Measurements from ENCODE around the gene TIGD1. TPM values are rescaled to one million over a fixed set of nuclear protein-coding genes. Genes with fewer than 3 reads are reported as not detected.
A peak's percentile ranks its signal among the peaks of the same experiment; 100 is the strongest.

TIGD1 gene
- total and polyA plus RNA-seq, 2 experiments from 2014 or later, result 7.6 to 9.3 TPM

- Histone ChIP-seq H3K4me1 (ENCODE audit: insufficient read depth) (peaks cover 21% of the 10 kb centered on the region; the same call in 1 of the 2 replicates), H3K9me2 (ENCODE audit: insufficient read depth) (no peaks in the 10 kb centered on the region), H2AFZ (peak overlapping the region; percentile 90), H4K20me1 (replicated peaks; ENCODE audit: insufficient read depth) (no peaks in the 10 kb centered on the region), H3K36me3 (ENCODE audit: insufficient read depth) (no peaks in the 10 kb centered on the region), H3K27me3 (ENCODE audit: insufficient read depth) (peaks cover 46% of the 10 kb centered on the region), H3K4me3 (peak overlapping the region; percentile 72), H3F3A (replicated peaks; ENCODE audit: low read depth) (no peaks in the 10 kb centered on the region; the same call in 1 of the 2 replicates), H3K27ac (ENCODE audit: low read depth) (no peak overlapping the region), H3K4me2 (peak overlapping the region; percentile 93), H3K79me2 (replicated peaks; ENCODE audit: insufficient read depth) (no peaks in the 10 kb centered on the region)
- ATAC-seq, result no peak
- peak overlapping the region; percentile 81 for H3K4me3 Mint-ChIP-seq
- DNase-seq (ENCODE audit: low spot score), result no peak
- no peaks in the 10 kb centered on the region for H3K9me3 Mint-ChIP-seq
- peaks cover 66% of the 10 kb centered on the region for H3K27me3 Mint-ChIP-seq (ENCODE audit: insufficient read depth, low read depth, poor library complexity)
- no peaks in the 10 kb centered on the region for H3K36me3 Mint-ChIP-seq (ENCODE audit: low read depth)
- H3K4me1 Mint-ChIP-seq, result peaks cover 30% of the 10 kb centered on the region
- H3K27ac Mint-ChIP-seq, result no peak overlapping the region
- TF ChIP-seq ZNF331 (CRISPR knock-in tag; IDR thresholded peaks at IDR 0.05; ENCODE audit: low read depth), result no peak
- no peak for TF ChIP-seq STAT1 (IDR thresholded peaks at IDR 0.05; ENCODE audit: unreplicated experiment)
- TF ChIP-seq EZH2 (IDR thresholded peaks at IDR 0.05; ENCODE audit: low read depth, unreplicated experiment), result peak; percentile 54
- TF ChIP-seq ZNF114 (CRISPR knock-in tag; IDR thresholded peaks at IDR 0.05), result no peak
- TF ChIP-seq ETS1 (IDR thresholded peaks at IDR 0.05), result no peak
- no peak for TF ChIP-seq JUNB (IDR thresholded peaks at IDR 0.05; ENCODE audit: unreplicated experiment)
- no peak for TF ChIP-seq POLR2AphosphoS5 (IDR thresholded peaks at IDR 0.05; ENCODE audit: low read depth)
- TF ChIP-seq CTCF (conservative IDR thresholded peaks at IDR 0.05; ENCODE audit: low read depth in 2 of 2), result no peak
Measured at GRCh38 chr2:232503809-232504323, 46.5 kb downstream of the TIGD1 start.

- Histone ChIP-seq H3F3A (replicated peaks; ENCODE audit: low read depth) (no peaks in the 10 kb centered on the region; the same call in 1 of the 2 replicates), H3K27me3 (ENCODE audit: insufficient read depth) (peaks cover 46% of the 10 kb centered on the region), H3K27ac (ENCODE audit: low read depth) (no peak overlapping the region), H3K9me2 (ENCODE audit: insufficient read depth) (no peaks in the 10 kb centered on the region), H2AFZ (peak overlapping the region; percentile 90), H3K4me3 (peak overlapping the region; percentile 72), H3K4me2 (peak overlapping the region; percentile 93), H3K4me1 (ENCODE audit: insufficient read depth) (peaks cover 21% of the 10 kb centered on the region; the same call in 1 of the 2 replicates), H3K79me2 (replicated peaks; ENCODE audit: insufficient read depth) (no peaks in the 10 kb centered on the region), H4K20me1 (replicated peaks; ENCODE audit: insufficient read depth) (no peaks in the 10 kb centered on the region), H3K36me3 (ENCODE audit: insufficient read depth) (no peaks in the 10 kb centered on the region)
- peak; percentile 65 for DNase-seq (ENCODE audit: low spot score)
- TF ChIP-seq EZH2phosphoT487 (IDR thresholded peaks at IDR 0.05; ENCODE audit: unreplicated experiment), result peak; percentile 36
- no peak for TF ChIP-seq CTCF (conservative IDR thresholded peaks at IDR 0.05; ENCODE audit: low read depth in 2 of 2)
- TF ChIP-seq POLR2AphosphoS5 (IDR thresholded peaks at IDR 0.05; ENCODE audit: low read depth), result 0 out of 2 replicates have a peak, but pooled peaks have one; percentile 19
- TF ChIP-seq ETS1 (IDR thresholded peaks at IDR 0.05), result no peak
- peak; percentile 7 for TF ChIP-seq EZH2 (IDR thresholded peaks at IDR 0.05; ENCODE audit: low read depth, unreplicated experiment)
- TF ChIP-seq JUNB (IDR thresholded peaks at IDR 0.05; ENCODE audit: unreplicated experiment), result no peak
- TF ChIP-seq CREB1 (CRISPR knock-in tag; IDR thresholded peaks at IDR 0.05; ENCODE audit: low read depth), result peak; percentile 98
- H3K27ac Mint-ChIP-seq, result no peak overlapping the region
- peak; percentile 45 for ATAC-seq
- H3K36me3 Mint-ChIP-seq (ENCODE audit: low read depth), result no peaks in the 10 kb centered on the region
- H3K4me1 Mint-ChIP-seq, result peaks cover 34% of the 10 kb centered on the region
- H3K4me3 Mint-ChIP-seq, result peak overlapping the region; percentile 81
- peaks cover 63% of the 10 kb centered on the region for H3K27me3 Mint-ChIP-seq (ENCODE audit: insufficient read depth, low read depth, poor library complexity)
- no peaks in the 10 kb centered on the region for H3K9me3 Mint-ChIP-seq
Measured at GRCh38 chr2:232502911-232503808, 47.2 kb downstream of the TIGD1 start.

All from GM23338 (cell line).